RWPE2 (cell line): Measurements from ENCODE around the gene HIPK2.

Experiments
- ATAC-seq: fragments of 200-7000 bp; cut with Tn5 transposase; 3 replicates; pipeline ENCODE4 v1.9.1; 2021; ENCODE audit warnings: low read depth
- DNase-seq: peaks from one replicate; pipeline ENCODE4 v3.0.0-alpha.2; 2020; ENCODE audit warnings: low spot score
- H3K27ac ChIP-seq: fragments of 450-650 bp; 2 replicates; pipeline ENCODE4 v1.5.1; 2017; ENCODE audit warnings: mild to moderate bottlenecking; ENCODE audit not compliant: poor library complexity, severe bottlenecking
- H3K27me3 ChIP-seq: fragments of 250-450 bp; sonication (Bioruptor Pico); 2 replicates; pipeline ENCODE4 v1.5.1; 2021; ENCODE audit warnings: mild to moderate bottlenecking, moderate library complexity; ENCODE audit not compliant: insufficient read depth, poor library complexity, severe bottlenecking
- H3K36me3 ChIP-seq: fragments of 250-450 bp; sonication (Bioruptor Pico); 2 replicates; pipeline ENCODE4 v1.5.1; 2020; ENCODE audit warnings: low read depth, mild to moderate bottlenecking, moderate library complexity
- H3K4me1 ChIP-seq: fragments of 250-450 bp; sonication (Bioruptor Pico); 2 replicates; pipeline ENCODE4 v1.5.1; 2021; ENCODE audit warnings: mild to moderate bottlenecking, moderate library complexity; ENCODE audit not compliant: insufficient read depth, poor library complexity, severe bottlenecking
- H3K4me3 ChIP-seq: fragments of 250-450 bp; sonication (Bioruptor Pico); 2 replicates; pipeline ENCODE4 v1.5.1; 2021; ENCODE audit warnings: mild to moderate bottlenecking, moderate library complexity; ENCODE audit not compliant: severe bottlenecking
- H3K9me3 ChIP-seq: fragments of 250-450 bp; sonication (Bioruptor Pico); 2 replicates; pipeline ENCODE4 v1.5.1; 2021; ENCODE audit warnings: mild to moderate bottlenecking, moderate library complexity; ENCODE audit not compliant: severe bottlenecking
- CTCF ChIP-seq: fragments of 450-650 bp; IDR thresholded peaks from one replicate; pipeline ENCODE4 v1.5.1; 2017; ENCODE audit warnings: mild to moderate bottlenecking, moderate library complexity; ENCODE audit not compliant: poor library complexity, severe bottlenecking

Gene HIPK2

DNA sequence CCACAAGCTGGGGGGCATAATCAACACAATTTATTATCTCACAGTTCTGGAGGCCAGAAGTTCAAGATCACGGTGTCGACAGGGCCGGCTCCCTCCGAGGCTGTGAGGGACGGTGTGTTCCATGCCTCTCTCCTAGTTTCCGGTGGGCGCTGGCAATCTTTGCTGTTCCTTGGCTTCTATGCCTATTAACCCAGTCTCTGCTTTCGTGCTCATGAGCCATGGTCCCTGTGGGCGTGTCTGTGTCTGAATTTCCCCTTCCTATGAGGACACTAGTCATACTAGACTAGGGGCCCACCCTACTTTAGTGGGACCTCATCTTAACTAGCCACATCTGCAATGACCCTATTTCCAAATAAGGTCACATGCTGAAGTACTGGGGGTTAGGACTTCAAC, 29.4 kb downstream of the HIPK2 start:
- no peak for DNase-seq
- Histone ChIP-seq H3K27ac (no peak overlapping the region), H3K36me3 (no peaks in the 10 kb centered on the region), H3K4me3 (no peak overlapping the region), H3K9me3 (no peaks in the 10 kb centered on the region), H3K27me3 (no peaks in the 10 kb centered on the region), H3K4me1 (no peaks in the 10 kb centered on the region)
- no peak for TF ChIP-seq CTCF
- no peak for ATAC-seq

- Histone ChIP-seq H3K36me3 (no peaks in the 10 kb centered on the region), H3K9me3 (no peaks in the 10 kb centered on the region), H3K27me3 (no peaks in the 10 kb centered on the region), H3K4me1 (no peaks in the 10 kb centered on the region), H3K4me3 (no peak overlapping the region), H3K27ac (no peak overlapping the region)
- no peak for ATAC-seq
- no peak for TF ChIP-seq CTCF
- DNase-seq, result no peak
These were observed 30.0 kb downstream of the HIPK2 start for GRCh38 chr7:139747662-139748372.

- H3K27ac ChIP-seq, result no peak overlapping the region
- ATAC-seq (no peak), DNase-seq (no peak)
- no peaks in the 10 kb centered on the region for H3K27me3 ChIP-seq
- H3K36me3 ChIP-seq, result 0 out of 2 replicates have a peak, but pooled peaks cover 4% of the 10 kb centered on the region
- no peak overlapping the region for H3K4me3 ChIP-seq
- no peak for TF ChIP-seq CTCF
- peaks cover 7% of the 10 kb centered on the region for H3K4me1 ChIP-seq
- H3K9me3 ChIP-seq, result no peaks in the 10 kb centered on the region
These were observed 31.1 kb downstream of the HIPK2 start for GRCh38 chr7:139746652-139747051.

- Histone ChIP-seq H3K4me1 (peaks cover 16% of the 10 kb centered on the region), H3K4me3 (no peak overlapping the region), H3K27ac (no peak overlapping the region), H3K27me3 (no peaks in the 10 kb centered on the region), H3K36me3 (0 out of 2 replicates have a peak, but pooled peaks cover 4% of the 10 kb centered on the region), H3K9me3 (no peaks in the 10 kb centered on the region)
- ATAC-seq, result no peak
- TF ChIP-seq CTCF, result no peak
- no peak for DNase-seq
These were observed 32.1 kb downstream of the HIPK2 start for GRCh38 chr7:139745678-139746143.
